Inflammatory macrophage treated with lipopolysaccharide for 4 hours (primary cell): Measurements from ENCODE around the gene CATSPER4.

ENCODE experiments used
- DNase-seq: peaks from one replicate; pipeline ENCODE4 v3.0.0-alpha.2; 2020

CATSPER4 gene

DNA sequence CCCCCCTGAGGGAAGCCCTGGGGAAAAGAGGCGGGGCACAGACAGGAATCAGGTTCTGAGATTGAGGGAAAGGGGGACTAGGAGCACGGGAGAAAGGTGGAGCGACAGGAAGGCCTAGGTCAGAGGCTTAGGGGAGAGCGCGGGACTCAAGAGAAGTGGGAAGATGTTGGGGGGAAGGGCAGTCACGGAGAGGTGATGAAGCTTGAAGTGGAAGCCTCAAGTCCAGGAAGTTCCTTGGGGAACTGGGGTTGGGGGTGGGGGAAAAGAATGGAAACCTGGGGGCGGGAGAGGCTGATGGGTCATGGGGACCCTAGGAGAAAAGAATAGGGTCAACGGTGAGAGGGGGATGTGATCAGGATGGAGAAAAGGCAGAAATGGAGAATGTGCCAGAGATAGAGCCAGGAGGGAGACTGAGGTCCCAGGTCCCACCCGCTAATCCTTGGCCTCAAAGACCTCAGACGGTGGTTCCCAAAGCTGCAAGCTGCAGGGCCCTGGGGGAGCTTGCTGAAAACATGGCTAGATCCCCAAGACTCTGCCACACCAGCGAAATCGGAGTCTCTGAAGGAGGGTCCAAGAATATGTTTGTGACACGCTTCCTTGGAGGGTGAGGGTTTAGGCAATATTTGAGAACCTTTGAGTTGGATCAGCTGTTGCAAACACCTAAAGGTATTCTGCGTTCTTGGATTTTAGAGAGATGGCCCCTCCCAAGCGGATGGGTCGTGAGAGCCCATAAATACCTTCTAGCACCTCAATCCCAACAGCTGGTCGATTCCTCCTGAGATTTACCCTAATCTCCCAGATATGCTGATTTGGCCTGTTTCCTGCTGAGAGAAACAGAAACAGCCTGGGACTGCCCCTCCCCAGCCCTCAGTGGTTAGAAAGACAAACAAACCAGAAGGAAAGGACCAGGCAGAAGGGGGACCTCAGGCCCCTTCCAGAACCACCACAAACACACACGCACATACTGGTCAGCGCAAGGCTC lies 25.2 kb upstream of the CATSPER4 start:
- DNase-seq, result no peak

DNA sequence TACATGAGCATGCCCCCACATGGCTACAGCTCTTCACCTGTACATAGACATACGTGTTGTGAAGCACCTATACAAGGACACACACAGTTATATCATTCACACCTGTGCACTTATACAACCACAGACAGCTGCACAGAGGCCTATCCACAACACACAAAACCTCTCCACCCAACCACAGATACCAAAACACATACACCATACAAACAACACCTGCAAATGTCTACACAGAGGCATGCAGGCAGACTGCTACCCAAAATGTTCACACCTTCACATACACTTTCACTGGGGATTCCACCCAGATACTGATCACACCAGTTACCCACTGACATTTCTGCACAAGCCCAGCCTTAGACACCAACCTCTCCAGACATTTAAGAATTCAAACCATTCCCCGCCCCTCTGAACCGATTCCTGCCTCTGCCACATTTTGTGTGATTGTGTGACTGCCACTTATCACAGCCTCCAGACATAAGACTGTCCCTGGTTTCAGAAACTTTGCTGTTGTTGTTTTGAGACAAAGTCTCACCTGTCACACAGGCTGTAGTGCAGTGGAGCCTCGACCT lies 23.6 kb upstream of the CATSPER4 start:
- no peak for DNase-seq

DNA sequence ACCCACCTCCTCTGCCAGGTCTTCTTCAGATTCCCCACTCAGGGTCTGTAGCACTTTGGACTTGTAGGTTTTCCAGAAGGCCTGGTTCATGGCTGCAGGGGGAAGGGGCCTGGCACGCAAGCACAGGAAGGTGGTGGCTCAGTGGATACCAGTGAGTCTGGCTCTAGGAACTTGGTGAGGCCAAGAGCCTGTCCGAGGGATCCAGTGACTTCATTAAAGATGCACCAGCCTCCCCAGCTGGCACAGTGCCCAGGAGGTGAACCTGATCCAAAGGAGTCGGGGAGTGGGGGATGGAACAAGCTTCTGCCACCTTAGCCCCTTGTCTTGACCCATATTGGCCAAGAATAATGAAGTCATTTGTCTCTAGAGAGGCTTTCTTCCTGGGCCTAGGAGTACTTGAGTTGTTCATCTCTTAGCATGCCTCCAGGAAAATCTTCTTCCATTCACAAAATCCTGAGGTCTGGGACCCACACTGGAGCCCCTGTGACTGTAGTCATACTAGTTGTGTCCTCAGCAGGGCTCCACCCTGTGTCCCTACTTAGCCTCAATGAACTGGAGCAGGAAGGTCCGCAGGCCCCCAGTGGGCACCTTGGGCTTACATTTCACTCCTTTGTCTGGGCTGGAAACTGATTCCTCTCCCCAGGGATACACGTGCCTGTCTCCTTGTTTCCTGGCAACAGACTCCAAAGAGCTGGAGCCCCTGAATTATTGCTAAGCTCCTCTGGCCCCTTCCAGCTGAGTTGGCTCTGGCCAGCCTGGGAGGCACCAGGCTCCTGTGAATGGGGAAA lies 21.8 kb upstream of the CATSPER4 start, which contains the start of gene C1orf232:
TSS of gene C1orf232 (minus strand) at position 554 of the 788 bp plus-strand sequence. CDS start at position 90, 464 bp downstream.
- DNase-seq, result no peak

DNA sequence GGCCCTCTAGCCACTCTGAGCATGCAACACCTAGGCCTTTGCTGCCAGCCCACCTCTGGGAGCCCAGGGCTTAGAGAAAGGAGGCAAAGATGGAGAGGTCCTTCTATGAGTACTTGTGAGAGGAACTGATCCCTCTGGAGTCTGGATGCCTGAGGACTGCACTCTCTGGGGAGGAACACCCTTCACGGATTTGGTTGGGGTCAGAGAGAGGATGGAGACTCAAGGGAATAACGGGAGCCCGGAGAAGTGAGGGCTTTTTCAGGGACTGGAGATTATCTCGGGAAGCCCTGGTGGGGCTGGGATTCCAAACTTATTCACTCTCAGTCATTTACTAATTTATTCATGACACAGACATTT lies 21.2 kb upstream of the CATSPER4 start:
- no peak for DNase-seq

DNA sequence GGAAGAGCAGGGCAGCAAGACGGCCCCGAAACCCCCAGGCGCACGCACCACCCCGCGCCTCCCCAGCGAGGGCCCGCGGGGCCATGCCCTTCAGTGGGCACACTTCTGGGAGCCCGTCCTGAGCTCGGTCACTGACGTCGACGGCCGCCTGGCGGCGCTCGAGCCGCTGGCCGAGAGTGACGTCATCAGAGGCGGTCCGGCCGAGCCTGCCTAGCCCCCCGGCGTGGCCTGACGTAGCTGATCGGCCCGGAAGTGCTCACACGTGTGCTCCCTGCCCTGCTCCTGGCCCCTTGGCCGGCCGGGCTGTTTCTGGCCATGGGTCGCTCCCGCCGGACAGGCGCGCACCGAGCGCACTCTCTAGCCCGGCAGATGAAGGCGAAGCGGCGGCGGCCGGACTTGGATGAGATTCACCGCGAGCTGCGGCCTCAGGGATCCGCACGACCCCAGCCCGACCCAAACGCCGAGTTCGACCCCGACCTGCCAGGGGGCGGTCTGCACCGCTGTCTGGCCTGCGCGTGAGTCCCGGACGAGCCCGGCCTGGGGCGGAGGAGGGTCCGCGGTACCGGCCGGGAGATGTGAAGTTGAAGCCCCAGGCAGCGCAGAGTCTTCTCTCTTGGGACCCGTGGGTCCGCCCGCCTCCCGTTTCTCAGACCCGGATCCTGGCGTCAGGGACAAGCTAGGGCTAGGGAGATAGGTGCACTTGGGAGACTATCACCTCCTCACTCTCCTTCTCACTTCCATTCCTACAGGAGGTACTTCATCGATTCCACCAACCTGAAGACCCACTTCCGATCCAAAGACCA lies 20.5 kb upstream of the CATSPER4 start, which contains the start of gene ZNF593:
TSS of gene ZNF593 (plus strand) at position 240 of the 803 bp plus-strand sequence. CDS start at position 316, 76 bp downstream.
- peak; percentile 93 for DNase-seq

DNA sequence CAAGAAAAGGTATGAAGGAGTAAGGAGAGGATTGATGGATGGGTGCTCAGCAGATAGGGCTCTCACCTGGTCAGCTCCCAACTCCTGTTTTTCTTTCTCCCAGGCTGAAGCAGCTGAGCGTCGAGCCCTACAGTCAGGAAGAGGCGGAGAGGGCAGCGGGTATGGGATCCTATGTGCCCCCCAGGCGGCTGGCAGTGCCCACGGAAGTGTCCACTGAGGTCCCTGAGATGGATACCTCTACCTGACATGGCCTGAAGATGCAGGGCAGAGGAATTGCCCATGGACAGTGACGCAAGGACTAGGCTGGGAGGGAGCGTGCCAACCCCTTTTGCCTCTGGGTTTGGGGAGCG lies 20.0 kb upstream of the CATSPER4 start:
- no peak for DNase-seq

DNA sequence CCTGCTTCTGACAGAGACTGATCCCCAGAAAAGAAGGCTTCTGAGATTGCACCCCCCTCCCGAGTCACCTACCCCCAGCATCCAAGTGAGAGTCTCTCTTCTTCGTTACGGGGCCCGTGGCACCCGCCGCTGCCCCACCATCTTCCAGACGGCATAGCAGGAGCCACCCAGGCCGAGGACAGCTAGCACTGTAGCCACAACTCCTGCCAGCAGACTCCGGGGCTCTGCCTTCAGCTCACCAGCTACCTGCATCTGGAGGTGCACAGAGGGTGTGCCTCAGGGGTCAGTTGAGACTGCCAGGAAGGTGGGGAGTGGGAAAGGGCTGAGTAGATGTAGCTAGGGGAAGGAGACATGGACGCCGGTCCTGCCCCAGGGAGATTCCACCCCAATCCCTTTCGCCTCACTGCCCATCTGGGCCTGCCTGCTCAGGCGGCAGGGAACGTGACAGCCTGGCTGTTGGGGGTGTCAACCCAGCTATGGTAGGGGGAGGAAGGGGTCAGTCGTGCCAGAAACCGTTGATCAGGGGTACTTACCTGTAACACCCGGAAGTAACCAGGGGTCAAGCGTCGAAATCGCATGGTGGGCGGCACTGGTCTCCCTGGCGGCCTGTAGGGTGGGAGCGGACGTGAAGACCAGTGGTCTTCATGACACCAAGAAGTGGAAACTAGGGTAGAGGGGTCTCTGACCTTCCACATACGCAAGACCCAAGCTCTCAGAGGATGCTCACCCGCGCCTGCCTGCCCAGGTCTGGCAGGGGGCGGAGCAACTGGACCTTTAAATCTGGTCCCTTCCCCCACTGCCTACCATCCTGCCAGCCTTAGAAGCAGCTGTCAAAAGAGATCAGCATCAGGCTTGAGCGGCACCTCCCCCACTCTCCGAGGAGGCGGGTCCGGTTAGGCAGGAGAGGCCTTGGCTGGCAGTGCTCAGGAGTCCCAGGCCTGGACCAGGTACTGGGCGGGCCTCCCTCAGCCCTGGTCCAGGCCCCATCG lies 19.0 kb upstream of the CATSPER4 start, which contains the start of gene ZNF593OS:
TSS of gene ZNF593OS (minus strand) at position 749 of the 989 bp plus-strand sequence. CDS start at position 578, 171 bp downstream.
- no peak for DNase-seq

DNA sequence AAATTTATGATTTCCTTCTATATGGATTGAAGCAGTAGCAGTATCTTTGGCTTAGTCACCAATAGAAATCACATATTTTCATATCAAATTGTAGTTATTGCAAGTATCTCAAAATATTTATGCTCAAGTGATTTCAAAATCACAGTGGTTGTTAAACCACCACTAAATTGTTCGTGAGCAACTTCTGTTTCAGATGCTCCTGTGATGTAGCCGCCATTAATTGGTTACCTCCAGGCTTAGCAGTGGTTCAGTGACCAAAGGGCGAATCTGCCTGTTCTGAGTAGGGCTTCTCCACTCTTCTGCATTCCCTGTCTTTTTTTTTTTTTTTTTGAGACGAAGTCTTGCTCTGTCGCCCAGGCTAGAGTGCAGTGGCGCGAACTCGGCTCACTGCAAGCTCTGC lies 15.1 kb upstream of the CATSPER4 start:
- DNase-seq, result no peak

DNA sequence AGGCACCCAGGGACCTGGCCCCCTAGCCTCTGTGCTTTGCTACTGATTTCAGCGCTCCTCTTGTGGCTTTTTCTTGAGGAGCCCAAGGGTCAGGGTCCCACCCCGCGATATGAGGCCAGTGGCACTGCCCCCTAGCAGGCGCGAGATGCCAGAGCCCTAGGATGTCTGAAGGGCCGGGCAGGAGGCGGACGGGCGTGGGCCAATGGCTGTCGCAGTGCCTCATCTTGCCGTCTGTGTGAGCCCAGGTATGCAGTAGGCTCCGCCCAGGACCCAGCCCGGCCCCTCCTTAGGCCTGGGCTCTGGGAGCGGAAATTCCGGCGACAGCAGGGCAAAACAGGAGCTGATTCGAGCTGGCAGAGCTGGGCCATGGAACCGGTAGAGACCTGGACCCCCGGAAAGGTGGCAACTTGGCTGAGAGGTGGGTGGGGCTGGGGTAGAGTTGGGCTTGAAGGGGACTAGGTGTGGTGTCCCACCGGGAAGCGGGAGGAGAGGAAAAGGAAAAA lies 13.2 kb upstream of the CATSPER4 start, which contains the start of gene CNKSR1:
TSS of gene CNKSR1 (plus strand) at position 310 of the 503 bp plus-strand sequence. CDS start at position 367, 57 bp downstream.
- no peak for DNase-seq

DNA sequence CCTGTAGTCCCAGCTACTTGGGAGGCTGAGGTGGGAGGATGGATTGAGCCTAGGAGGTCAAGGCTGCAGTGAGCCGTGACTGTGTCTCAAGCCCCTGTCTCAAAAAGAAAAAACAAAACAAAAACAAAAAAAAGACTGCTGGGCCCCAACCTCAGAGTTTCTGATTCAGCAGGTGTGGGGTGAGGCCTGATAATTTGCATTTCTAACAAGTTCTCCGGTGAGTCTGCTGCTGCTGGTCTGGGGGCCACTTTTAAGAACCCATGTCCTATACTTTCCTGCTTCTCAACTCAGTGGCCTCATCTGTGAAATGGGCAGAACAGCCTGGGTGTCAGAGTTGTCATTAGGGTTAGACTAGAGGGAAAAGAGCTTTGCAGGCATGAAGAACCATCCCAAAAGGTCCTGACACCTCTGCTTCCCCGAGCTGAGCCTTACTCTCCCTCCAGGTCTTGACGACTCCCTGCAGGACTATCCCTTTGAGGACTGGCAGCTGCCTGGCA lies 10.3 kb upstream of the CATSPER4 start:
- DNase-seq, result no peak

DNA sequence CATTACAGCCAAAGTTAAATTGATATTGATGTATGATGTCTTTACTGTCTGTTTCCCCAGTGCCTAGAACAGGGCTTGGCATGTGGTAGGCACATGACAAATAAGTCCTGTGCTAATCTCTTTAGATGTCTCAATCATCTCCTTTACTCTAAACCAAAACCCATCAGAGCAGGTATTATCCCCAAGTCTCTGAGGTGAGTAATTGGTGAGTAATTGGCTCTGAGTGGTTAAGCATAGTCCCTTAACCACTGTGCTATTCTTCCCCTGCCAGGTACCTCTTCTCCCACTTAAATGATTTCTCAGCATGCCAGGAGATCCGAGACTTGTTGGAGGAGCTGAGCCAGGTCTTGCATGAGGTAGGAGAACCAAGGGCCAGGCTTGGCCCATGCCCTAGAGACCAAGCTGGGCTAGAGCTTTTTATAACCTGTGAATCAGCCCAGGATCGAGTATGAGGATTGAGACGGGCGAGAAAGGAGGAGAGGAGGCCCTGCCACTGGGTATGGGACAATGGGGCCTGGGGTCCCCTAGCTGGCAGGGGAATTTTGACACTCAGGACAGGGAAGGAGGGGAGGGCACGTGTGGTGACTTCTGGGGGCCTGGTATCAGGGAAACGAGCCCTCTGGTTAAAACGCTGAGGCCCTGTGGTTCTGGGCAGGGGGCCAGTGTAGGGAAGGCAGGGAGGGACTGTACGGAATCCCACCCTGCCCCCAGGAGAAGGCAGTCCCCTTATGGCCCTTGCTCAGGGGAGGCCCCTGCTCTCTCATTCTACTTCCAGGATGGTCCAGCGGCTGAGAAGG lies 8.6 kb upstream of the CATSPER4 start:
- no peak for DNase-seq

DNA sequence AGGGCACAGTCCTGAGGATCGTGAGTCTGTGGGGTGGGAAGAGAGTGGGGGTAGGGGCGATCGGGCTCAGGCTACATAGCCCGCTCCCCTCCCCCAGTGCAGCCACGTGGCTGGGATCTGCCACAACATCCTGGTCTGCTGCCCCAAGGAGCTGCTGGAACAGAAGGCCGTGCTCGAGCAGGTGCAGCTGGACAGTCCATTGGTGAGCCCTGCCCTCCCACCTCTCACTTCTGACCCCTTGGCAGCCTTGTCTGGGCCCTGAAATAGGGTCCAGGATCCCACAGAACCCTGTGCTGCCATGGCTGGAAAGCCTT lies 8.1 kb upstream of the CATSPER4 start:
- no peak for DNase-seq

DNA sequence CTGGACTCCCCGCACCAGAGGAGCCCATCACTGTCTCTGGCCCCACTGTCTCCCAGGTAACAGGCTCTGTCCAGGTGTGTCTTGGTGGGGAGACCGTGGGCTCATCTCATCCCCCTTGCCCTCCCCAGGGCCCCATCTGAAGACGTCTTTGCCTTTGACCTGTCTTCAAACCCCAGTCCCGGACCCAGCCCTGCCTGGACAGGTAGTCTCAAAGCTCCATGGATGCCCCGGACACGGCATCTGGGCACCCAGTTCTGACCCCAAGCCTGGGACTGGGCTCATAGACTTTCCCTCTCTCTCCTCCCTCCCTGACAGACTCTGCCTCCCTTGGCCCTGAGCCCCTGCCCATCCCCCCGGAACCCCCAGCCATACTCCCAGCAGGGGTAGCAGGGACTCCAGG lies 6.3 kb upstream of the CATSPER4 start:
- DNase-seq, result no peak

DNA sequence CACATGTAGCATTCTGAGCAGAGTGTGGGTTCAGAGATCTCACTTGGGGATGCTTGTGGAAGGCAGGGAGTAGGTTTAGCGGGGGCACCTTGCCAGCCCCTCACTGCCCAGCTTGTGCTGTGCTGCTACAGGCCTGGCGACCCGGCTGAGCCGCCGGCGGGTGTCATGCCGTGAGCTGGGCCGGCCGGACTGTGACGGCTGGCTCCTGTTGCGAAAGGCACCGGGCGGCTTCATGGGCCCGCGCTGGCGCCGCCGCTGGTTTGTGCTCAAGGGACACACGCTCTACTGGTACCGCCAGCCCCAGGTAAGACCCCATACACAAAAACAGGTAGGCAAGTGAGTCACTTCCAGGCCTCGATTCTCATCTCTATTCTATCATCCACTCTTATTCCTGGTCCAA lies 5.5 kb upstream of the CATSPER4 start:
- no peak for DNase-seq

DNA sequence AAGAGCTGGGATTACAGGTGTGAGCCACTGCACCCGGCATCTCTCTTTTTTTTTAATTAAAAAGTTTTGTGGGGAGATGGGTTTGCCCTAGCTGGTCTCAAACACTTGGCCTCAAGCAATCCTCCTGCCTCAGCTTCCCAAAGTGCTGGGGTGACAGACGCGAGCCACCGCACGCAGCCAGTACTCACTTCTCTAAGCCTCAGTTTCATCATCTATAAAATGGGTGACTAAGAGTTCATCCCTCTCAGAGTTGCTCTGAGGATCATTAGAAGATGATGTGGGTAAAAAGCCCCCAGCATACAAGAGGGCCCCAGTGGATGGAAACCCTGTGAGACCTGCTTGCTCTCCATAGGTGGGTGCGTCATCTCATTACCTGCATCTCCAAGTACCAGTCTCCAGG lies 2.5 kb upstream of the CATSPER4 start:
- DNase-seq, result no peak

DNA sequence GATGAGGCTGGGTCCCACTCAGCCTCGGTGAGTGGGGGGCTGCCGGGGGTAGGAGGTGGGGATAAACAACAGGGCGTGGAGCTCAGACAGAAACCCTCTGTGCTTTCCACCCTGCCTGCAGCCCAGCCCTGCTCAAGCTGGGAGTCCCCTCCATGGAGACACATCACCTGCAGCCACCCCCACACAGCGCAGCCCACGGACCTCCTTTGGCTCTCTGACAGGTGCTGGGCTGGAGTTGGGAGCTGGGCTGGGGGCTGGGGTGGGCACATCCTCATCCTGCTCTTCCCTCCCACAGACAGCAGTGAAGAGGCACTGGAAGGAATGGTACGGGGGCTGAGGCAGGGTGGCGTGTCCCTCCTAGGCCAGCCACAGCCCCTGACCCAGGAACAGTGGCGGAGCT lies 1.9 kb upstream of the CATSPER4 start:
- DNase-seq, result no peak

DNA sequence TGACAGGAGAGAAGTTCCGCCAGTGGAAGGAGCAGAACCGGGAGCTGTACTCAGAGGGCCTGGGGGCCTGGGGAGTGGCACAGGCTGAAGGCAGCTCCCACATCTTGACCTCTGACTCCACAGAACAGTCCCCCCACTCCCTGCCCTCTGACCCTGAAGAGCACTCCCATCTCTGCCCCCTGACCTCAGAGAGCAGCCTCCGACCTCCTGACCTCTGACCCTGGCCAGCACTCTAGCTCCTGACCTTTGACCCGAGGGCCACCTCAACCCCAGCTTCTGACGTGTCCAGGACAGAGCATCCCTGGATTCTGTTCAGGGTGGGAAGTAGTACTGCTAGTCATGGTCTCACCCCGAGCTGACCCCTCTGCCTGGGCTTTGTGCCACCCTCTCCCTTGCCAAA lies 1.1 kb upstream of the CATSPER4 start:
- no peak for DNase-seq

DNA sequence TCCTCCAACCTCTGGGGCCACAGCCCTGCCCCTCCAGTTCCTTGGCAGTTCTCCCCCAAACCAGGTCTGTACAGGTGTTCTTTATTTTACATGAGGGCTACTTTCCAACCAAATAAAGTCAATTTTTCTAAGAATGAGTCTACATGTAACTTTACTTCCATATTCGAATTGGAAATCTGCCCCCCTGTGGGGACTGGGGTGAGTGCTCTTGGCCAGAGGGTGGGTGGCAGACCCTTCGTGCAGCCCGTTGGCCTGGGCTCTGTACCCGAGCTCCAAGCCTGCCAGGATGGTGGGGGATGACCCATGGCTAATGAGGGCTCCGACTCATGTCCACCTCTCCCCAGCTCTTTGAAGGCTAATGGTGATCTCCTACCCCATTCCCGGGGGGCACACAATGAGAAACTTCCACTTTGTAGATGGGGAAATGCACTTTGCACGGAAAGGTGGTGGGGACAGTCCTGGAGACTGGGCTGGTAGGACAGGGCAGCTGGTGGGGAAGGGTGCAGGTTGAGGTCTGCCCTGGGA lies 589 bp upstream of the CATSPER4 start:
- no peak for DNase-seq

DNA sequence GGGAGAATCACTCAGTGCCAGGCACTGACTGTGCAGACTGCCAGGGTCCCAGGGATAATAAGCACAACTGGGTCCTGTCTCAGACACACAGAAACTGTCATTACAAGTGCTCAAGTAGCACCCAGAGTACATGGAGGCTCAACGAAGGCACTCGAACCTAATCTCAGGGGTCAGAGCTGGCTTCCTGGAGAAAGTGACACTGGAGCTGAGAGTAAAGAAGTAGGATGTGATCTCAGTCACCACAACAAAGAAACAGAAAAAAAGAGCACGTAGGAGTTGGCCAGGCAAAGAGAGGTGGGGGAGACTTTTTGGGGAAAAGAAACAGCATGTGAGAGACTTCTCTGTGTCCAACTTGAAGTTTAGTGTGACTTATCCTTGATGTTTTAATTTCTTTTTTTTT lies 1.3 kb downstream of the CATSPER4 start:
- no peak for DNase-seq

DNA sequence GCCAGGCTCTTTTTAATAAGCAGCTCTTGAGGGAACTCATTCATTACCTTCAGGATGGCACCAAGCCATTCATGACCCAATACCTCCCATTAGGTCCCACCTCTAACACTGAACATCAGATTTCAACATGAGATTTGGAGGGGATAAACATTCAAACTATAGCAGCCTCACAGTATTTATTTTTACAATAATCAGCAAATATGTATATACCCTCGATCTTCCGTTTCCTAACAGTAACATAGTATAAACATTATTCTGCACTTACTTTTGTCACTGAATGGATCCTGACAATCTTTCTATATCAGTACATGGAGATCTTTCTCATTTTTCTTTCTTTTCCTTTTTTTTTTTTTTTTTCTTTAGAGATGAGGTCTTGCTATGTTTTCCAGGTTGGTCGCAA lies 5.4 kb downstream of the CATSPER4 start:
- no peak for DNase-seq
